WI38 (cell line): ENCODE results near the gene PNKP.

ENCODE experiments used
- H3K4me3 ChIP-seq: 2 replicates; pipeline ENCODE4 v1.5.1; 2011; ENCODE audit warnings: low read depth, mild to moderate bottlenecking, control low read depth, low read length
- CTCF ChIP-seq: IDR thresholded peaks from 2 replicates; pipeline ENCODE4 v1.5.1; 2012; ENCODE audit warnings: low read depth, mild to moderate bottlenecking, control low read depth, low read length

The PNKP gene

GRCh38 chr19:49838885-49839588 lies 28.3 kb downstream of the PNKP start:
- no peak for TF ChIP-seq CTCF
- no peak overlapping the region for H3K4me3 ChIP-seq

GRCh38 chr19:49837425-49837824 lies 30.0 kb downstream of the PNKP start:
- TF ChIP-seq CTCF = no peak
- no peak overlapping the region for H3K4me3 ChIP-seq

GRCh38 chr19:49837009-49837310 lies 30.4 kb downstream of the PNKP start:
- no peak for TF ChIP-seq CTCF
- H3K4me3 ChIP-seq = no peak overlapping the region

GRCh38 chr19:49836176-49837008 lies 31.0 kb downstream of the PNKP start:
- no peak overlapping the region for H3K4me3 ChIP-seq
- no peak for TF ChIP-seq CTCF

GRCh38 chr19:49835562-49835961 lies 31.8 kb downstream of the PNKP start:
- H3K4me3 ChIP-seq = no peak overlapping the region
- no peak for TF ChIP-seq CTCF

- TF ChIP-seq CTCF = no peak
- H3K4me3 ChIP-seq = no peak overlapping the region
Measured at GRCh38 chr19:49833599-49833998, 33.8 kb downstream of the PNKP start.

GRCh38 chr19:49832556-49832955 lies 34.8 kb downstream of the PNKP start:
- TF ChIP-seq CTCF = no peak

More at GRCh38 chr19:49832556-49832955, 34.8 kb downstream of the PNKP start:
- no peak overlapping the region for H3K4me3 ChIP-seq
